H1 (cell line): ENCODE results near the gene PACSIN2. TPM values are rescaled to one million over a fixed set of nuclear protein-coding genes. Genes with fewer than 3 reads are reported as not detected.

Source experiments
- EP300 ChIP-seq, 2 experiments: IDR thresholded peaks; 1 replicate in 1 of 2; 2 replicates in 1 of 2; pipeline ENCODE4 v1.6.1; 2011 to 2012; ENCODE audit warnings: low read depth in 2 of 2, low read length in 2 of 2, mild to moderate bottlenecking in 2 of 2, borderline replicate concordance in 1 of 2, inconsistent platforms in 1 of 2, moderate library complexity in 1 of 2
- KDM5A ChIP-seq: fragments of 200-600 bp; IDR thresholded peaks from 2 replicates; pipeline ENCODE4 v1.7.1; 2012; ENCODE audit warnings: mild to moderate bottlenecking, low read length, inconsistent platforms, mixed read lengths
- SAP30 ChIP-seq: fragments of 300-600 bp; sonication (generic); IDR thresholded peaks from 2 replicates; pipeline ENCODE4 v1.7.1; 2012; ENCODE audit warnings: low read length, moderate library complexity, mild to moderate bottlenecking, inconsistent platforms; ENCODE audit not compliant: insufficient read depth, insufficient replicate concordance
- polyA plus RNA-seq, 7 experiments: library from polyadenylated mRNA; depleted of rRNA in 3 of 7; stranded (reverse) in 5 of 7; unstranded in 2 of 7; fragments of >200 nt in 5 of 7; fragments of 200-250 nt in 2 of 7; gene quantifications; 1 replicate in 5 of 7; 2 replicates in 1 of 7; 4 replicates in 1 of 7; pipeline versions ENCODE4 v1.2.1 to v1.2.3, GENCODE V29; 2011 to 2013; ENCODE audit warnings: missing spikeins in 2 of 7, mixed read lengths in 2 of 7
- total RNA-seq: library from RNA; stranded (reverse); fragmentation: NEBNext Ultra II Directional; extraction: Animal tissue kit (Norgen Biotek cat#: 25700); gene quantifications from 2 replicates; pipeline ENCODE4 v1.2.1, GENCODE V29; 2021

Gene PACSIN2
- total and polyA plus RNA-seq, 2 of the 8 experiments (the other 6 are each of a cell fraction or from before 2014, with no cell fraction given): 44.8 to 64.2 TPM

- TF ChIP-seq EP300 (IDR thresholded peaks at IDR 0.05; ENCODE audit: borderline replicate concordance in 1 of 2, low read depth in 2 of 2, low read length in 2 of 2) (no peak), SAP30 (no peak), KDM5A (no peak)
- TF ChIP-seq, all 59 proteins: peak for 0
These were observed 170.2 kb downstream of the PACSIN2 start (continued) for GRCh38 chr22:42844756-42845155.
